Liver (tissue), 9 donors: ENCODE data around the gene CRYBA2. TPM values are rescaled to one million over a fixed set of nuclear protein-coding genes. Genes with fewer than 3 reads are reported as not detected.

Experiments
- DNase-seq: peaks from one replicate; pipeline ENCODE4 v3.0.0-alpha.2; 2017; ENCODE audit warnings: low spot score
- H3K27ac ChIP-seq, 2 donors: one replicate each; pipeline ENCODE4 v1.7.0; 2013; ENCODE audit warnings: inconsistent platforms in 2 of 2, low read length in 2 of 2, control low read depth in 1 of 2, low read depth in 1 of 2, mild to moderate bottlenecking in 1 of 2
- H3K27me3 ChIP-seq, 4 donors: one replicate each; pipeline versions ENCODE4 v1.6.1 to v1.7.0; 2013; ENCODE audit warnings: low read length in 3 of 4, inconsistent platforms in 1 of 4, mild to moderate bottlenecking in 1 of 4, moderate library complexity in 1 of 4; ENCODE audit not compliant: control insufficient read depth in 4 of 4, insufficient read depth in 4 of 4
- H3K36me3 ChIP-seq, 4 donors: one replicate each; pipeline versions ENCODE4 v1.6.1 to v1.7.0; 2013; ENCODE audit warnings: low read length in 3 of 4, mild to moderate bottlenecking in 3 of 4, low read depth in 1 of 4, moderate library complexity in 1 of 4; ENCODE audit not compliant: control insufficient read depth in 4 of 4, insufficient read depth in 3 of 4
- H3K4me1 ChIP-seq, 4 donors: one replicate each; pipeline versions ENCODE4 v1.6.1 to v1.7.0; 2013; ENCODE audit warnings: low read length in 3 of 4, mild to moderate bottlenecking in 3 of 4, moderate library complexity in 1 of 4; ENCODE audit not compliant: control insufficient read depth in 4 of 4, insufficient read depth in 4 of 4
- H3K4me3 ChIP-seq, 3 donors: one replicate each; pipeline versions ENCODE4 v1.6.1 to v1.7.0; 2013; ENCODE audit warnings: low read length in 3 of 3, control low read depth in 1 of 3, low read depth in 1 of 3, mild to moderate bottlenecking in 1 of 3
- H3K9ac ChIP-seq, 2 donors: one replicate each; pipeline ENCODE4 v1.7.0; 2013; ENCODE audit warnings: low read length in 2 of 2, mild to moderate bottlenecking in 2 of 2, moderate library complexity in 2 of 2, control low read depth in 1 of 2, low read depth in 1 of 2
- H3K9me3 ChIP-seq, 4 donors: one replicate each; pipeline versions ENCODE4 v1.6.1 to v1.7.0; 2013; ENCODE audit warnings: low read length in 3 of 4; ENCODE audit not compliant: control insufficient read depth in 4 of 4
- FOXA1 ChIP-seq: IDR thresholded peaks from 2 replicates; pipeline ENCODE4 v1.6.1; 2016; ENCODE audit warnings: antibody characterized with exemption
- HNF4A ChIP-seq, 2 donors: conservative IDR thresholded peaks; 2 replicates each; pipeline ENCODE4 v1.6.1; 2016; ENCODE audit warnings: antibody characterized with exemption in 2 of 2, mild to moderate bottlenecking in 2 of 2
- HNF4G ChIP-seq: IDR thresholded peaks from 2 replicates; pipeline ENCODE4 v1.6.1; 2016; ENCODE audit warnings: antibody characterized with exemption
- NR2F2 ChIP-seq: IDR thresholded peaks from 2 replicates; pipeline ENCODE4 v1.6.1; 2016; ENCODE audit warnings: antibody characterized with exemption
- RAD21 ChIP-seq, 2 donors: IDR thresholded peaks; 2 replicates each; pipeline ENCODE4 v1.6.1; 2016; ENCODE audit warnings: antibody characterized with exemption in 2 of 2, mild to moderate bottlenecking in 2 of 2
- RXRA ChIP-seq, 2 donors: IDR thresholded peaks; 2 replicates each; pipeline ENCODE4 v1.6.1; 2017 to 2018; ENCODE audit warnings: antibody characterized with exemption in 2 of 2, mild to moderate bottlenecking in 1 of 2
- SP1 ChIP-seq: IDR thresholded peaks from 2 replicates; pipeline ENCODE4 v1.6.1; 2018; ENCODE audit warnings: antibody characterized with exemption, mild to moderate bottlenecking
- TAF1 ChIP-seq: conservative IDR thresholded peaks from 2 replicates; pipeline ENCODE4 v1.6.1; 2016; ENCODE audit warnings: antibody characterized with exemption, mild to moderate bottlenecking
- YY1 ChIP-seq: IDR thresholded peaks from 2 replicates; pipeline ENCODE4 v1.6.1; 2016; ENCODE audit warnings: antibody characterized with exemption, mild to moderate bottlenecking
- WGBS: extraction: QIAGEN DNeasy Blood & Tissue Kit; methylation state at CpG from one replicate; pipeline ENCODE4 v1.1.7; 2013; 5-methylcytosine and 5-hydroxymethylcytosine counted together
- polyA plus RNA-seq, 2 donors: library from polyadenylated mRNA; stranded (reverse) in 1 of 2; unstranded in 1 of 2; fragments of 200-250 nt in 1 of 2; fragments of >200 nt in 1 of 2; fragmentation: Nextera tagmentation in 1 of 2; extraction: Ambion mirVana in 1 of 2; gene quantifications; one replicate each; pipeline versions ENCODE4 v1.2.1 to v1.2.3, GENCODE V29; 2013 to 2015
- total RNA-seq, 2 donors: library from RNA; depleted of rRNA; stranded (reverse); fragments of >200 nt; gene quantifications; one replicate each; pipeline ENCODE4 v1.2.3, GENCODE V29; 2014
- TF ChIP-seq, protein P1 (sequence below): IDR thresholded peaks from 2 replicates; pipeline ENCODE4 v1.6.1; 2016; ENCODE audit warnings: antibody characterized with exemption, mild to moderate bottlenecking
- TF ChIP-seq, protein P2 (sequence below): IDR thresholded peaks from 2 replicates; pipeline ENCODE4 v1.6.1; 2016; ENCODE audit warnings: antibody characterized with exemption
- TF ChIP-seq, protein P3 (sequence below): IDR thresholded peaks from 2 replicates; pipeline ENCODE4 v1.6.1; 2016; ENCODE audit warnings: antibody characterized with exemption
- donor health status: healthy.
- donor health status: healthy.
- donor health status: healthy.
- donor health status: healthy.
- donor health status: healthy.

Gene CRYBA2
- total and polyA plus RNA-seq, 4 donors: not detected

DNA sequence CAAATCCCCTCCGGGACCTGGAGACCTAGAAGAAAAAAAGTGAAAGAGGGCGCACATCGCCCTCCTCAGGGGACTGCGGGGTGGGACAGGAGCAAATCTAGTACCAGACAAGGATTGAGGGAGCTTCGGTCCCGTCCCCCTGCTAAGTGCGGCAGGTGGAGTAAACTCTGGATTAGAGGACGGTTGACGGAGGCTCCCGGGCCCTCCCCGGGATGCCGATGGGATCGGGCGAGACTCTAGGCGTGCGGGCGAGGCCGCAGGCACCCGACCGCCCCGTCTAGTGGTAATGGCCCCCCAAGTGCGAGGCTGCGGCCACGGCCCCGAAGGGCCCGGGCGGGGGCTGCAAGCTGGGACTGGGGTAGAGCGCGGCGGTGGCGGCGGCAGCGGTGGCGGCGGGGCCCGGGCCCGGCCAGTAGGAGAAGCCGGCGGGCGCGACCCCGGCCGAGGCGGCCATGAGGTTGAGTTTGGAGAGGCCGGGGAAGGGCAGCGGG, 11.8 kb downstream of the CRYBA2 start:
- H3K27ac ChIP-seq: no peak overlapping the region
- H3K27me3 ChIP-seq: peaks cover 7 to 20% (median 14%) of the 10 kb centered on the region in 4 donors
- peaks cover 5 to 30% (median 16%) of the 10 kb centered on the region in 4 donors for H3K4me1 ChIP-seq
- 4% methylated on average over 46 of the region's 46 CpGs for WGBS
- no peak for DNase-seq
- TF ChIP-seq SP1: no peak
- TF ChIP-seq FOXA1: no peak
- TF ChIP-seq RAD21 (IDR thresholded peaks at IDR 0.05): no peak
- TF ChIP-seq, protein P1, sequence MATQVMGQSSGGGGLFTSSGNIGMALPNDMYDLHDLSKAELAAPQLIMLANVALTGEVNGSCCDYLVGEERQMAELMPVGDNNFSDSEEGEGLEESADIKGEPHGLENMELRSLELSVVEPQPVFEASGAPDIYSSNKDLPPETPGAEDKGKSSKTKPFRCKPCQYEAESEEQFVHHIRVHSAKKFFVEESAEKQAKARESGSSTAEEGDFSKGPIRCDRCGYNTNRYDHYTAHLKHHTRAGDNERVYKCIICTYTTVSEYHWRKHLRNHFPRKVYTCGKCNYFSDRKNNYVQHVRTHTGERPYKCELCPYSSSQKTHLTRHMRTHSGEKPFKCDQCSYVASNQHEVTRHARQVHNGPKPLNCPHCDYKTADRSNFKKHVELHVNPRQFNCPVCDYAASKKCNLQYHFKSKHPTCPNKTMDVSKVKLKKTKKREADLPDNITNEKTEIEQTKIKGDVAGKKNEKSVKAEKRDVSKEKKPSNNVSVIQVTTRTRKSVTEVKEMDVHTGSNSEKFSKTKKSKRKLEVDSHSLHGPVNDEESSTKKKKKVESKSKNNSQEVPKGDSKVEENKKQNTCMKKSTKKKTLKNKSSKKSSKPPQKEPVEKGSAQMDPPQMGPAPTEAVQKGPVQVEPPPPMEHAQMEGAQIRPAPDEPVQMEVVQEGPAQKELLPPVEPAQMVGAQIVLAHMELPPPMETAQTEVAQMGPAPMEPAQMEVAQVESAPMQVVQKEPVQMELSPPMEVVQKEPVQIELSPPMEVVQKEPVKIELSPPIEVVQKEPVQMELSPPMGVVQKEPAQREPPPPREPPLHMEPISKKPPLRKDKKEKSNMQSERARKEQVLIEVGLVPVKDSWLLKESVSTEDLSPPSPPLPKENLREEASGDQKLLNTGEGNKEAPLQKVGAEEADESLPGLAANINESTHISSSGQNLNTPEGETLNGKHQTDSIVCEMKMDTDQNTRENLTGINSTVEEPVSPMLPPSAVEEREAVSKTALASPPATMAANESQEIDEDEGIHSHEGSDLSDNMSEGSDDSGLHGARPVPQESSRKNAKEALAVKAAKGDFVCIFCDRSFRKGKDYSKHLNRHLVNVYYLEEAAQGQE: no peak
- TF ChIP-seq HNF4A (conservative IDR thresholded peaks at IDR 0.05): no peak
- TF ChIP-seq NR2F2: no peak
- TF ChIP-seq RXRA (IDR thresholded peaks at IDR 0.05): no peak
- TF ChIP-seq, protein P2, sequence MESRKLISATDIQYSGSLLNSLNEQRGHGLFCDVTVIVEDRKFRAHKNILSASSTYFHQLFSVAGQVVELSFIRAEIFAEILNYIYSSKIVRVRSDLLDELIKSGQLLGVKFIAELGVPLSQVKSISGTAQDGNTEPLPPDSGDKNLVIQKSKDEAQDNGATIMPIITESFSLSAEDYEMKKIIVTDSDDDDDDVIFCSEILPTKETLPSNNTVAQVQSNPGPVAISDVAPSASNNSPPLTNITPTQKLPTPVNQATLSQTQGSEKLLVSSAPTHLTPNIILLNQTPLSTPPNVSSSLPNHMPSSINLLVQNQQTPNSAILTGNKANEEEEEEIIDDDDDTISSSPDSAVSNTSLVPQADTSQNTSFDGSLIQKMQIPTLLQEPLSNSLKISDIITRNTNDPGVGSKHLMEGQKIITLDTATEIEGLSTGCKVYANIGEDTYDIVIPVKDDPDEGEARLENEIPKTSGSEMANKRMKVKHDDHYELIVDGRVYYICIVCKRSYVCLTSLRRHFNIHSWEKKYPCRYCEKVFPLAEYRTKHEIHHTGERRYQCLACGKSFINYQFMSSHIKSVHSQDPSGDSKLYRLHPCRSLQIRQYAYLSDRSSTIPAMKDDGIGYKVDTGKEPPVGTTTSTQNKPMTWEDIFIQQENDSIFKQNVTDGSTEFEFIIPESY: no peak
- no peaks in the 10 kb centered on the region for H3K9me3 ChIP-seq
- peak overlapping the region in 1 of 3 donors; percentile 32 for H3K4me3 ChIP-seq
- no peaks in the 10 kb centered on the region for H3K36me3 ChIP-seq
- H3K9ac ChIP-seq: no peak overlapping the region

DNA sequence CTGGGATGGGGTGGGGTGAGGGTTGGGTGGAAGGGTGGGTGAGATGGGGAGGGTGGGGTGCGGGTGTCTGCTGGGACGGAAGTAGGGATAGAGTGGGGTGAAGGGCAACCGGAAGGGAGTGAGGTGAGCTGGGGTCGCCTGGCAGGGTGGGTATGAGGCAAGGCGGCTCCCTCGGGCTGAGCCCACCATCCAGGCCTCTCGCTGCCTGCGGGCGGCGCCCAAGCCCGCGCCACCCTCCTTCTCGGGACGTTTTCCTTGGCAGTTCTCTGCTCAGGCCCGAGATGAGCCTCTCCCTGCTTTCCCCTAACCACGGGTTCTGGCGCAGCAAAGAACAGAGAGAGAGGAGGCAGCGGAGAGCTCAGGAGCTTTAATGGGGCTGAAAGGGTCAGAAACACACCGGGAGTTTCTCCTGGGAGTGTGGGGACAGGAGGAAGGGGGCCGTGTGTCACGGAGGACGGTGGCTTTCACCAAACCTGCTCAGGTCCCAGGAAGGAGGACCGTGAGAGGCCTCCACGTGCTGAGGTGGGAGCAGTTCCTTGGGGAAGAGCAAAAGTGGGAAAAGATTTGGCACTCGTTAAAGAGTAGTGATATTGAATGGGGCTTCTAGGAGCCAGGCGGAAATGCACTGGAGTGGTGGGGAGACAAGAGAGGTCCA, 12.4 kb downstream of the CRYBA2 start:
- Histone ChIP-seq H3K9me3 (no peaks in the 10 kb centered on the region), H3K4me3 (no peak overlapping the region), H3K9ac (no peak overlapping the region), H3K36me3 (no peaks in the 10 kb centered on the region), H3K27me3 (peaks cover 7 to 18% (median 12%) of the 10 kb centered on the region in 4 donors), H3K27ac (no peak overlapping the region), H3K4me1 (peaks cover 5 to 30% (median 16%) of the 10 kb centered on the region in 4 donors)
- DNase-seq: no peak
- 5% methylated on average over 26 of the region's 26 CpGs for WGBS
- TF ChIP-seq, protein P3, sequence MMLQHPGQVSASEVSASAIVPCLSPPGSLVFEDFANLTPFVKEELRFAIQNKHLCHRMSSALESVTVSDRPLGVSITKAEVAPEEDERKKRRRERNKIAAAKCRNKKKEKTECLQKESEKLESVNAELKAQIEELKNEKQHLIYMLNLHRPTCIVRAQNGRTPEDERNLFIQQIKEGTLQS: no peak
- TF ChIP-seq HNF4G (no peak), TAF1 (no peak), HNF4A (conservative IDR thresholded peaks at IDR 0.05) (no peak), YY1 (no peak)
- TF ChIP-seq, protein P2: no peak
